SK-N-MC (cell line): ENCODE measurements around the gene ST6GALNAC2.

Experiments
- EZH2 ChIP-seq: fragments of 200-600 bp; sonication (generic); IDR thresholded peaks from one replicate; pipeline ENCODE4 v1.6.1; 2017; ENCODE audit warnings: antibody characterized with exemption
- FOXP2 ChIP-seq: optimal IDR thresholded peaks from 2 replicates; pipeline ENCODE3; 2011; ENCODE audit warnings: mild to moderate bottlenecking, moderate library complexity; ENCODE audit not compliant: insufficient read depth; ENCODE audit errors: extremely low read length, control extremely low read depth
- POLR2AphosphoS5 ChIP-seq: IDR thresholded peaks from 2 replicates; pipeline ENCODE4 v1.6.1; 2012; ENCODE audit warnings: mild to moderate bottlenecking, low read depth, low read length, borderline replicate concordance

GRCh38 chr17:76561799-76562268, 23.8 kb downstream of the ST6GALNAC2 start:
- TF ChIP-seq EZH2 (no peak), FOXP2 (no peak), POLR2AphosphoS5 (no peak)
